Type B pancreatic cell (in vitro differentiated cells): Measurements from ENCODE around the gene MBTD1. TPM values are rescaled to one million over a fixed set of nuclear protein-coding genes. Genes with fewer than 3 reads are reported as not detected.
A peak's percentile ranks its signal among the peaks of the same experiment; 100 is the strongest.

ENCODE experiments used
- DNase-seq: peaks from one replicate; pipeline ENCODE4 v3.0.0; 2021; ENCODE audit warnings: mixed read lengths; ENCODE audit not compliant: unreplicated experiment; ENCODE audit errors: extremely low spot score
- H3K27ac Mint-ChIP-seq: 2 replicates; pipeline ENCODE4 v1.8.0; 2021; ENCODE audit warnings: mild to moderate bottlenecking, mixed read lengths
- H3K27me3 Mint-ChIP-seq: 2 replicates; pipeline ENCODE4 v1.8.0; 2021; ENCODE audit warnings: mixed read lengths
- H3K36me3 Mint-ChIP-seq: 2 replicates; pipeline ENCODE4 v1.8.0; 2021; ENCODE audit warnings: mixed read lengths
- H3K4me1 Mint-ChIP-seq: one replicate; pipeline ENCODE4 v1.8.0; 2021; ENCODE audit warnings: mixed read lengths; ENCODE audit not compliant: unreplicated experiment
- H3K4me3 Mint-ChIP-seq: 2 replicates; pipeline ENCODE4 v1.8.0; 2021; ENCODE audit warnings: mild to moderate bottlenecking, mixed read lengths
- H3K9me3 Mint-ChIP-seq: 2 replicates; pipeline ENCODE4 v1.8.0; 2021; ENCODE audit warnings: mixed read lengths
- total RNA-seq: library from RNA; stranded (reverse); gene quantifications from 2 replicates; pipeline ENCODE4 v1.2.1, GENCODE V29; 2021; ENCODE audit warnings: low replicate concordance
- TF ChIP-seq, protein P1 (sequence below): fragments of 200-600 bp; sonication (generic); conservative IDR thresholded peaks from 2 replicates; pipeline ENCODE4 v1.5.0; 2021; ENCODE audit warnings: antibody characterized with exemption, mild to moderate bottlenecking

Gene MBTD1
- total RNA-seq, 1 donor from 2014 or later = 35.9 TPM

DNA sequence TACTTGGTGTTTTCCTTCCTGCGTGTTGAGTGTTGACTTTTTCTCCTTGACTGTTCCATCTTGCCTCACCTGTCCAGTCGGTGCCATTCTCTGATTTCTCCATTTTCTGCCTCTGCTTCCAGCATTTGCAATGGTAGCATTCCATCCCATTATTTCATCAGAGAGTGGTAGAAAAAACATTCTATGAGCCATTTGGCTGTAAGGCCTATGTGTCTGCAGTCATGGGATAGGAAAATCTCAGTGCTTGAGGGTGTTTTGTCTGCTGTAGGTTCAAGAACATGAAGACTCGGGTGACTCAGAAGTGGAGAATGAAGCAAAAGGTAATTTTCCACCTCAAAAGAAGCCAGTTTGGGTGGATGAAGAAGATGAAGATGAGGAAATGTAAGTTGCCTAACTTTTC, 3.2 kb upstream of the MBTD1 start:
- TF ChIP-seq, protein P1, sequence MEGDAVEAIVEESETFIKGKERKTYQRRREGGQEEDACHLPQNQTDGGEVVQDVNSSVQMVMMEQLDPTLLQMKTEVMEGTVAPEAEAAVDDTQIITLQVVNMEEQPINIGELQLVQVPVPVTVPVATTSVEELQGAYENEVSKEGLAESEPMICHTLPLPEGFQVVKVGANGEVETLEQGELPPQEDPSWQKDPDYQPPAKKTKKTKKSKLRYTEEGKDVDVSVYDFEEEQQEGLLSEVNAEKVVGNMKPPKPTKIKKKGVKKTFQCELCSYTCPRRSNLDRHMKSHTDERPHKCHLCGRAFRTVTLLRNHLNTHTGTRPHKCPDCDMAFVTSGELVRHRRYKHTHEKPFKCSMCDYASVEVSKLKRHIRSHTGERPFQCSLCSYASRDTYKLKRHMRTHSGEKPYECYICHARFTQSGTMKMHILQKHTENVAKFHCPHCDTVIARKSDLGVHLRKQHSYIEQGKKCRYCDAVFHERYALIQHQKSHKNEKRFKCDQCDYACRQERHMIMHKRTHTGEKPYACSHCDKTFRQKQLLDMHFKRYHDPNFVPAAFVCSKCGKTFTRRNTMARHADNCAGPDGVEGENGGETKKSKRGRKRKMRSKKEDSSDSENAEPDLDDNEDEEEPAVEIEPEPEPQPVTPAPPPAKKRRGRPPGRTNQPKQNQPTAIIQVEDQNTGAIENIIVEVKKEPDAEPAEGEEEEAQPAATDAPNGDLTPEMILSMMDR = no peak
- DNase-seq = no peak
- no peaks in the 10 kb centered on the region for H3K9me3 Mint-ChIP-seq

DNA sequence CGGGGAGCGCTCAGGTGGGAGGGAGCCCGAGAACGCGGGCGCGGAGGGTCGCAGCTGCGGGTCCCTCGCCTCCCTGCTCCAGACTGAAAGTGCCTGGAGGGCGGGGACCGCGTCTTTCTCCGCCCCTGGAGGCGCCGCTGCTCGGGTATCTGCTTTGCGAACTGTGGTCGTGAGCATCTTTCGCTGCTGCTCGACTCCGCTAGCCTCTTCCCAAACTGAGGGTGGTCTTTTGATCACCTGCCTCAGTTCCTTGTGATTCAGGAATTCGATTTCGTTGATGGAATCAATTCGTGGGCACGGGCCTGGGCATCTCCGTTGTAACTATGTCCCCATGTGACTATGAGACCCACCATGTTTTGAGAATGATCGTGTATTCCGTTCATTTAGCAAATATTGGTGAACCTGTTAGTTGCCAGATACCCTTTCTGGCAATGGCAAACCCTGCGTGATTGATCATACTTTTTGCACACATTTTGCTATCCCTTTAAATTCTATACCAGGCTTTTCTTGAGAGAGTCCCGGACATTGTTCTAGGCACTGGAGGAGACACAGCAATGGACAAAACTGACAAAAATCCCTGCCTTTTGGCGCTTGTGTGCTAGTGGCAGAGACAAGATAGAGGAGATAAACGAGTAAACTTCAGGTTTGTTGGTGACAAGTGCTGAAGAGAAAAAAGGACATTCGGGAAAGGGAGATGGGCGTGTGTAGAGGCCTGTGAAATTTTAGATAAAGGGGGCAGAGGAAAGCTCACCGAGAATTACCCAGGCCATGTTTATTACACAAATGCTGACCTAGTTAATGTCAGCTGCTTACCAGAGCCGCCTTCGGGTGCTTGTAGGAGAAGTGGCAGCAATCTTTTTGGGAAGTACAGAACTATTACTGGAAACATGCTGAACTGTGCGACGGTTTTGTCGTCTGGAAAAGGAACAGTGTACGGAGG, 1.4 kb upstream of the MBTD1 start:
- peaks cover 20% of the 10 kb centered on the region for H3K36me3 Mint-ChIP-seq
- H3K27ac Mint-ChIP-seq = peak overlapping the region; percentile 85
- no peaks in the 10 kb centered on the region for H3K27me3 Mint-ChIP-seq
- TF ChIP-seq, protein P1 = no peak
- H3K4me1 Mint-ChIP-seq = peaks cover 41% of the 10 kb centered on the region
- no peak for DNase-seq
- H3K4me3 Mint-ChIP-seq = peak overlapping the region; percentile 99
- no peaks in the 10 kb centered on the region for H3K9me3 Mint-ChIP-seq

More for the DNA sequence above, 3.2 kb upstream of the MBTD1 start:
- Mint-ChIP-seq H3K36me3 (peaks cover 24% of the 10 kb centered on the region), H3K4me3 (peak overlapping the region; percentile 75), H3K27me3 (no peaks in the 10 kb centered on the region), H3K27ac (peak overlapping the region; percentile 47), H3K4me1 (peaks cover 28% of the 10 kb centered on the region)

- DNase-seq = peak; percentile 96
- H3K27me3 Mint-ChIP-seq = no peaks in the 10 kb centered on the region
- peak within 1 kb of the TSS; percentile 99 for H3K4me3 Mint-ChIP-seq
- no peaks in the 10 kb centered on the region for H3K9me3 Mint-ChIP-seq
- H3K36me3 Mint-ChIP-seq = peaks cover 22% of the 10 kb centered on the region
- peaks cover 47% of the 10 kb centered on the region for H3K4me1 Mint-ChIP-seq
- H3K27ac Mint-ChIP-seq = peak within 1 kb of the TSS; percentile 100
- TF ChIP-seq, protein P1 = no peak
Measured at GRCh38 chr17:51260237-51261023, 581 bp upstream of the MBTD1 start, which contains the start of gene UTP18. UTP18 (plus strand) TSS chr17:51260546; CDS start chr17:51260585, 39 bp downstream.

DNA sequence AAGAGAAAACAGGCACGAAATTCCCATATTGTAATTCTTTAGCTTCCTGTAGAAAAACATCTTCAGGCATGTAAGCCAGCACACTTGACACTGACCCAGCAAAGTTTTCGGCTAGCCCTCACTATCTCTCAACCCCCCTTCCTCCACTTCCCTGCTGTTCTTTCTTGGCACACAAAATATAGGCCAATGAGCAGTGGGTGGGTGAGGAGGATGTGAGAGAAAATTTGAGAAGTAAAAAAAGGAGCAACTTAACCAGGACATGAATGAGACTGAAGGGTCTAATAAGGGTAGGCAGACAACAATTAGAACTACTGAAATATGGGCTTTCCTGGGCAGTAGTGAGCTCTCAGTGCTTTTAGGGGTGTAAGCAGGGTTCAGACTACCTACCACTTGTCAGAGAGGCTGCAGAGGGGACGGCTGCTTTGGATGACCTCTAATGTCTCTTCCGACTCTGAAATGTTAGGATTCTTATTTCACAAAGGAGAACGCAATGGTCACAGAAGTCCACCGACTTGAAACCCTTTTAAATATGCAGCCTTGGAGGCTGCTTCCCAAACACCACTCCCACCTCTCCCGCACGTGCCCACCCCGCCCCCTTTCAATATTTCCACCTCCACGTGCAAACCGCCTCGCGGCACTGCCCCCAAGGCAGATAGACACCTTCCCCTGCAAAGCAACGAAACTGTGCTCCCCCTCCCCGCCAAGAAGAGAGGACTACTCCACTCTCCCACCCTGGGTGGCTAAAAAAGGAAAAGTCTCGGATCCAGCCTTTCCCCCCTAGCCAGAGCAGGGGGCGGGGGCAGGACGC, 889 bp downstream of the MBTD1 start:
- Mint-ChIP-seq H3K4me3 (peak overlapping the region; percentile 99), H3K36me3 (peaks cover 30% of the 10 kb centered on the region), H3K27ac (peak overlapping the region; percentile 93), H3K27me3 (no peaks in the 10 kb centered on the region), H3K4me1 (peaks cover 47% of the 10 kb centered on the region), H3K9me3 (no peaks in the 10 kb centered on the region)
- DNase-seq = no peak
- TF ChIP-seq, protein P1 = no peak
